Vagina (tissue), 2 donors: ENCODE results near the gene ZNF500.

Source experiments
- POLR2A ChIP-seq, 2 donors: fragments of 450-650 bp; IDR thresholded peaks; one replicate each; pipeline ENCODE4 v1.6.1; 2017; ENCODE audit warnings: antibody characterized with exemption in 2 of 2, mild to moderate bottlenecking in 2 of 2, moderate library complexity in 2 of 2
- POLR2AphosphoS5 ChIP-seq, 2 donors: sonication (generic); formaldehyde crosslinking; IDR thresholded peaks; one replicate each; pipeline ENCODE4 v1.9.0; 2017; ENCODE audit warnings: antibody characterized with exemption in 2 of 2, mild to moderate bottlenecking in 2 of 2, low read depth in 1 of 2; ENCODE audit not compliant: insufficient read depth in 1 of 2
- TF ChIP-seq, protein P1 (sequence below), 3 experiments: fragments of 450-650 bp in 2 of 3; fragments of 200-600 bp in 1 of 3; sonication (generic) in 1 of 3; IDR thresholded peaks; one replicate each; pipeline ENCODE4 v1.5.1; 2017 to 2019; ENCODE audit warnings: antibody characterized with exemption in 3 of 3, mild to moderate bottlenecking in 2 of 3, moderate library complexity in 2 of 3

GRCh38 chr16:4744555-4745273, 22.2 kb downstream of the ZNF500 start:
- TF ChIP-seq POLR2A (IDR thresholded peaks at IDR 0.05) (no peak), POLR2AphosphoS5 (IDR thresholded peaks at IDR 0.05; ENCODE audit: insufficient read depth in 1 of 2, low read depth in 1 of 2) (no peak)
- TF ChIP-seq, protein P1, sequence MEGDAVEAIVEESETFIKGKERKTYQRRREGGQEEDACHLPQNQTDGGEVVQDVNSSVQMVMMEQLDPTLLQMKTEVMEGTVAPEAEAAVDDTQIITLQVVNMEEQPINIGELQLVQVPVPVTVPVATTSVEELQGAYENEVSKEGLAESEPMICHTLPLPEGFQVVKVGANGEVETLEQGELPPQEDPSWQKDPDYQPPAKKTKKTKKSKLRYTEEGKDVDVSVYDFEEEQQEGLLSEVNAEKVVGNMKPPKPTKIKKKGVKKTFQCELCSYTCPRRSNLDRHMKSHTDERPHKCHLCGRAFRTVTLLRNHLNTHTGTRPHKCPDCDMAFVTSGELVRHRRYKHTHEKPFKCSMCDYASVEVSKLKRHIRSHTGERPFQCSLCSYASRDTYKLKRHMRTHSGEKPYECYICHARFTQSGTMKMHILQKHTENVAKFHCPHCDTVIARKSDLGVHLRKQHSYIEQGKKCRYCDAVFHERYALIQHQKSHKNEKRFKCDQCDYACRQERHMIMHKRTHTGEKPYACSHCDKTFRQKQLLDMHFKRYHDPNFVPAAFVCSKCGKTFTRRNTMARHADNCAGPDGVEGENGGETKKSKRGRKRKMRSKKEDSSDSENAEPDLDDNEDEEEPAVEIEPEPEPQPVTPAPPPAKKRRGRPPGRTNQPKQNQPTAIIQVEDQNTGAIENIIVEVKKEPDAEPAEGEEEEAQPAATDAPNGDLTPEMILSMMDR (IDR thresholded peaks at IDR 0.05) = no peak
